ENCODE data around the gene CEACAM8. TPM values are rescaled to one million over a fixed set of nuclear protein-coding genes. Genes with fewer than 3 reads are reported as not detected.
A peak's percentile ranks its signal among the peaks of the same experiment; 100 is the strongest.
"Not testable (repeated sequence)": the region's sequence is repeated elsewhere in the genome, so short reads cannot be mapped to it uniquely, and the experiment has no call there.

CEACAM8 gene
- total RNA-seq, 1 donor, result not detected

- no peak overlapping the region for H3K27ac ChIP-seq (ENCODE audit: low read depth, low read length)
- H3K4me2 ChIP-seq (ENCODE audit: insufficient read depth, low read length), result no peak overlapping the region
- peaks cover 39% of the 10 kb centered on the region for H3K27me3 ChIP-seq (ENCODE audit: insufficient read depth, low read length)
- H3K36me3 ChIP-seq (ENCODE audit: insufficient read depth, low read length), result no peaks in the 10 kb centered on the region
- DNase-seq (ENCODE audit: insufficient read length, low spot score, missing footprints), result peak; percentile 29
- H3K4me1 ChIP-seq (ENCODE audit: insufficient read depth, low read length), result no peaks in the 10 kb centered on the region
- no peaks in the 10 kb centered on the region for H4K20me1 ChIP-seq (ENCODE audit: insufficient read depth, low read length)
- no peaks in the 10 kb centered on the region for H3K9me3 ChIP-seq (ENCODE audit: low read depth, low read length)
- H3K79me2 ChIP-seq (ENCODE audit: insufficient read depth, low read length), result no peaks in the 10 kb centered on the region
- TF ChIP-seq CTCF (IDR thresholded peaks at IDR 0.05; ENCODE audit: extremely low read depth, low read depth, low read length), result peak; percentile 5
- H3K4me3 ChIP-seq (ENCODE audit: insufficient read depth, low read length), result no peak overlapping the region
- H2AFZ ChIP-seq (ENCODE audit: low read length), result no peak overlapping the region
Measured at GRCh38 chr19:42542791-42543190, 51.9 kb downstream of the CEACAM8 start.

GRCh38 chr19:42540071-42540553 is 54.6 kb downstream of the CEACAM8 start:
- Histone ChIP-seq H3K4me3 (ENCODE audit: insufficient read depth, low read length) (no peak overlapping the region), H3K27ac (ENCODE audit: low read depth, low read length) (no peak overlapping the region), H3K27me3 (ENCODE audit: insufficient read depth, low read length) (peaks cover 35% of the 10 kb centered on the region), H3K4me1 (ENCODE audit: insufficient read depth, low read length) (no peaks in the 10 kb centered on the region), H3K36me3 (ENCODE audit: insufficient read depth, low read length) (no peaks in the 10 kb centered on the region), H4K20me1 (ENCODE audit: insufficient read depth, low read length) (no peaks in the 10 kb centered on the region), H3K79me2 (ENCODE audit: insufficient read depth, low read length) (no peaks in the 10 kb centered on the region), H3K4me2 (ENCODE audit: insufficient read depth, low read length) (no peak overlapping the region), H3K9me3 (ENCODE audit: low read depth, low read length) (no peaks in the 10 kb centered on the region), H2AFZ (ENCODE audit: low read length) (no peak overlapping the region)
- TF ChIP-seq CTCF (IDR thresholded peaks at IDR 0.05; ENCODE audit: extremely low read depth, low read depth, low read length), result no peak
- DNase-seq (ENCODE audit: insufficient read length, low spot score, missing footprints), result no peak

- no peaks in the 10 kb centered on the region for H3K4me1 ChIP-seq (ENCODE audit: insufficient read depth, low read length)
- H3K79me2 ChIP-seq (ENCODE audit: insufficient read depth, low read length), result no peaks in the 10 kb centered on the region
- no peaks in the 10 kb centered on the region for H3K9me3 ChIP-seq (ENCODE audit: low read depth, low read length)
- no peak for DNase-seq (ENCODE audit: insufficient read length, low spot score, missing footprints)
- H2AFZ ChIP-seq (ENCODE audit: low read length), result no peak overlapping the region
- no peak for TF ChIP-seq CTCF (IDR thresholded peaks at IDR 0.05; ENCODE audit: extremely low read depth, low read depth, low read length)
- no peak overlapping the region for H3K27ac ChIP-seq (ENCODE audit: low read depth, low read length)
- H4K20me1 ChIP-seq (ENCODE audit: insufficient read depth, low read length), result no peaks in the 10 kb centered on the region
- H3K36me3 ChIP-seq (ENCODE audit: insufficient read depth, low read length), result no peaks in the 10 kb centered on the region
- peaks cover 35% of the 10 kb centered on the region for H3K27me3 ChIP-seq (ENCODE audit: insufficient read depth, low read length)
- no peak overlapping the region for H3K4me2 ChIP-seq (ENCODE audit: insufficient read depth, low read length)
- no peak overlapping the region for H3K4me3 ChIP-seq (ENCODE audit: insufficient read depth, low read length)
Measured at GRCh38 chr19:42538841-42539709, 55.6 kb downstream of the CEACAM8 start.

- peaks cover 22% of the 10 kb centered on the region for H3K27me3 ChIP-seq (ENCODE audit: insufficient read depth, low read length)
- not testable (repeated sequence) for DNase-seq (ENCODE audit: insufficient read length, low spot score, missing footprints); H3K4me2 ChIP-seq (ENCODE audit: insufficient read depth, low read length); H2AFZ ChIP-seq (ENCODE audit: low read length); H4K20me1 ChIP-seq (ENCODE audit: insufficient read depth, low read length); H3K27ac ChIP-seq (ENCODE audit: low read depth, low read length); H3K9me3 ChIP-seq (ENCODE audit: low read depth, low read length); H3K79me2 ChIP-seq (ENCODE audit: insufficient read depth, low read length); H3K4me1 ChIP-seq (ENCODE audit: insufficient read depth, low read length); H3K36me3 ChIP-seq (ENCODE audit: insufficient read depth, low read length); H3K4me3 ChIP-seq (ENCODE audit: insufficient read depth, low read length)
Measured at GRCh38 chr19:42535276-42535675, 59.4 kb downstream of the CEACAM8 start.
